ENCODE results near the gene CALN1.

- TF ChIP-seq CTCF (IDR thresholded peaks at IDR 0.05) (no peak), POLR2A (IDR thresholded peaks at IDR 0.05) (no peak), POLR2AphosphoS5 (IDR thresholded peaks at IDR 0.05) (no peak), EP300 (IDR thresholded peaks at IDR 0.05) (no peak)
Measured at GRCh38 chr7:72321637-72322036, 90.5 kb downstream of the CALN1 start.

All from gastroesophageal sphincter (tissue), 3 donors.